GM10266 (cell line): ENCODE measurements around the gene SLU7.
A peak's percentile ranks its signal among the peaks of the same experiment; 100 is the strongest.

Source experiments
- DNase-seq: peaks from one replicate; pipeline ENCODE4 v3.0.0; 2012; ENCODE audit errors: extremely low spot score
- TF ChIP-seq, protein P1 (sequence below): IDR thresholded peaks from 2 replicates; pipeline ENCODE4 v1.5.1; 2012; ENCODE audit warnings: mild to moderate bottlenecking, low read depth; ENCODE audit not compliant: control insufficient read depth, insufficient read depth; ENCODE audit errors: missing control alignments

SLU7 gene

DNA sequence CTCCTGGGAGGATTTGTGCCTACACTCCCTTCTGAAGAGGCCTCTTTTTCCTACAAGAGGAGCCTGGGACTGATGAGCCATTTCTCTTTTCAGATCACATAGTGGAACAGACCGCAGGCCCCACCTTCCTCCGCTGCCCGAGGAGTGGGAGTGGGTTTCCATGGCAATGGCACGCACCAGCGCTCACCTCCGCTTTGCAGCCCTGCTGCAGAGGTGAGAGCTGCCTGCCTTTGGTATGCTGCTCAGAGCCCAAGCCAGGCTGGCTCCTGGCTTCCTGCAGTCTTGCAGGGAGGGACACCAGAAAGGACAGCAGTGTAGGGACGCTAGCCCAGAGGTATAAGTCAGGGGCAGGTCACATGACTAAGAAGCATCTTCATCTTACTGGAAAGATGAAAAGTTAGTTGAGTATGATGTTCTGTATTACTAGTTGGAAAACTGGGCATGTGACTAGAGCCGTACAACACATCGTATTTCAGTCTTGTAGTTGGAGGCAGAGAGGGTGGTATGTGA is 15.2 kb upstream of the SLU7 start:
- TF ChIP-seq, protein P1, sequence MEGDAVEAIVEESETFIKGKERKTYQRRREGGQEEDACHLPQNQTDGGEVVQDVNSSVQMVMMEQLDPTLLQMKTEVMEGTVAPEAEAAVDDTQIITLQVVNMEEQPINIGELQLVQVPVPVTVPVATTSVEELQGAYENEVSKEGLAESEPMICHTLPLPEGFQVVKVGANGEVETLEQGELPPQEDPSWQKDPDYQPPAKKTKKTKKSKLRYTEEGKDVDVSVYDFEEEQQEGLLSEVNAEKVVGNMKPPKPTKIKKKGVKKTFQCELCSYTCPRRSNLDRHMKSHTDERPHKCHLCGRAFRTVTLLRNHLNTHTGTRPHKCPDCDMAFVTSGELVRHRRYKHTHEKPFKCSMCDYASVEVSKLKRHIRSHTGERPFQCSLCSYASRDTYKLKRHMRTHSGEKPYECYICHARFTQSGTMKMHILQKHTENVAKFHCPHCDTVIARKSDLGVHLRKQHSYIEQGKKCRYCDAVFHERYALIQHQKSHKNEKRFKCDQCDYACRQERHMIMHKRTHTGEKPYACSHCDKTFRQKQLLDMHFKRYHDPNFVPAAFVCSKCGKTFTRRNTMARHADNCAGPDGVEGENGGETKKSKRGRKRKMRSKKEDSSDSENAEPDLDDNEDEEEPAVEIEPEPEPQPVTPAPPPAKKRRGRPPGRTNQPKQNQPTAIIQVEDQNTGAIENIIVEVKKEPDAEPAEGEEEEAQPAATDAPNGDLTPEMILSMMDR: no peak
- peak; percentile 76 for DNase-seq

DNA sequence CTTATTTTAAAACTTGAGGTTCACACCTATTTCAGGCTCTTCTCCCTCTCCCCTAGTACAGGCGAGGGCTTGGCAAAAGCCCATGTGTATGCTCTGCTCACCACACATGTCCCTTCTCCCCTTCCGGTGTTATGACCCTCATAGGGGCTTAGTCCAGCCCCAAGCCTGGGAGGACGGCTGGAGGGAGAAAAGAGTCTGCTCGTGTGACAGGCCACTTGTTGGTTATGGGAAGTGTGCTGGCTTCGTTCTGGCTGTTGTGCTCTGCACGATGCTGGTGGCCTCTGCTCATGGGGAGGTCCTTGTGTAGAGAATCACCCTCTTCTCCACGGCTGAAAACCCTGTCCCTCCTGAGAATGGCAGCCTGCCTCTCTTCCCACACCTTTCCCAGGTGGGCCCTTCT is 13.9 kb upstream of the SLU7 start:
- DNase-seq: no peak
- TF ChIP-seq, protein P1: no peak

DNA sequence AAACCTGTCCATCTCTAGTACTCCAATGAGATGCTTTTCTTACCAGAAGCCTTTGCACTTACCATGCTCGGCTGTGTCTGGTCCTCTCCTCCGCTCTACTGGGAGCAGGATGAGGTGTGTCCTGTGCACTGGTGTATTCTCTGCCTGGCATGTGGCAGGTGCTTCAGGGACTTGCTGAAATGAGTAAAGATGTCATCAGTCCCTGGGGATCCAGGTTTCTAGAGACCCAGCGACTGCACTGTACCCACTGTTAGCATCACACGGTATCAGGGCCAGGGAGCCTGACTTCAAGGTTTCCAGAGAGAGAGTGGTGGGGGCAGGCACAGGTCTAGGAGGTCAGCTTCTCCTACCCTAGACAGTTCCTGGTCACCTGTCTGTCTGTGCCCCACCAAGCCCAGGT is 13.3 kb upstream of the SLU7 start:
- no peak for DNase-seq
- TF ChIP-seq, protein P1: no peak

DNA sequence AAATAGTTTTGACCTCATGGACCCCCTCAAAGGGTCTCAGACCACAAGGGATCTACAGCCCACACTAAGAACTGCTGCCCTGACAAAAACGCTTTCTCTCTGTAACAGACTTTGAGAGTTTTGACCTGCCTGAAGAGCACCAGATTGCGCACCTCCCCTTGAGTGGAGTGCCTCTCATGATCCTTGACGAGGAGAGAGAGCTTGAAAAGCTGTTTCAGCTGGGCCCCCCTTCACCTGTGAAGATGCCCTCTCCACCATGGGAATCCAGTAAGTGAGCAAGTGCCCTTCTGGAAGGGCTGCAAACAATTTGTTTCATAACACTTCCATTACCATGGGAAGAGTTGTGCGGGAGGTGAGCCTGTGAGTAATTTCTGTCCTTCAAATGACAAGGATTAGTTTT is 8.7 kb upstream of the SLU7 start:
- TF ChIP-seq, protein P1: no peak
- no peak for DNase-seq

DNA sequence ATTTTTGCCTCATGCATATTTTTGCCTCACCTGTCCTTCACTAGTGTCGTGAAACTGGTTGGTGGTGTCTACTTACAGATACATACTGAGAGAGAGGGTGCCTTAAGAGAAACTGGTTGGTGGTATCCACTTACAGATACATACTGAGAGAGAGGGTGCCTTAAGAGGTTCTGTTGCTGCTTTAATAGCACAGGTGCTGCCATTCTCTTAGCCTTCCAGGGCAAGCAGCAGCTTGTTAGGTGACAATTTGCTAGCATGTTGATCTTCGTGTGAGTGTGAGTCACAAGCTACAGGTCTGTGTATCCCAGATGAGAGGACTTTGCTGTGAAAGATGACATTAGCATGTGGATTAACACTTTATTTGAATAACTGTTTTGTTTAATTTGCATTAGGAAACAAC is 4.2 kb upstream of the SLU7 start:
- no peak for DNase-seq
- TF ChIP-seq, protein P1: no peak

DNA sequence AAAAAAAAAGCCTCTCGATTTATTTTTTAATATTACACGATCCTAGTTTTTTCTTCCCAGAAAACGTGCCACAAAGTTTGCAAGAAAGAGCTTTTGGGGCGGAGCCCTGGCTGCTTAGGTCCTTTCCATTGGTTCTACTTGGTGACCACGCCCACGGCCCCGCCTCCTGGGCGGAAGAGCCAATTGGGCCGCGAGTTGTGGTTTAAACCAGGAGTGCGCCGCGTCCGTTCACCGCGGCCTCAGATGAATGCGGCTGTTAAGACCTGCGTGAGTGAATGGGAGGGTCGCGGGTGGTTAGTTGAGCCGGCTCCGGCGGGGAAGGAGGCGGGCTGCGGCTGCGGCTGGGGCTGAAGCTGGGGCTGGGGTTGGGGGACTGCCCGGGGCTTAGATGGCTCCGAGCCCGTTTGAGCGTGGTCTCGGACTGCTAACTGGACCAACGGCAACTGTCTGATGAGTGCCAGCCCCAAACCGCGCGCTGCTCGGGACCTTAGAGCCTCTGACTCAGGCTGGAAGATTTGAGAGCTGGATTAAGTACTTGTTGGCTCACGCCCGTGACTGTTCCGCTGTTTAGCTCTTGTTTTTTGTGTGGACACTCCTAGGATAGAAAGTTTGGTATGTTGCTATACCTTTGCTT is 2.9 kb upstream of the SLU7 start, which contains the start of gene PTTG1:
Gene PTTG1 (plus strand): TSS at position 231 of the 634 bp plus-strand sequence. CDS start 458 bp downstream, outside the sequence.
- TF ChIP-seq, protein P1: no peak
- DNase-seq: peak; percentile 78

DNA sequence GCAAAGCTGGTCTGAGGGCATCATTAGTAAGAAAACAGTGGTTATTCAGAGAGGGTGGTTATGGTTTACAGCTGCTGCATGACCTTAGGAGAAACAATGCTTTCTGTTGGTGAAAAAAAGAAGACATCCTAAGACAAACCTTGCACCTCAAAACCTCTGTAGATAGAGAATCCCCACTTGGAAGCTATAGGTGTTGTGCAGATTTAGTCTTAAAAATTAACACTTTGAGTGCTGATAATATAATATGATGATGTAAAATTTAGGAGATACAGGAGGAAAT is 1.4 kb upstream of the SLU7 start:
- DNase-seq: no peak
- TF ChIP-seq, protein P1: no peak
